CD4-positive, alpha-beta T cell treated with Interleukin-17A for 4 hours (primary cell): ENCODE results near the gene CACNA1B.

Source experiments
- DNase-seq: peaks from one replicate; pipeline ENCODE4 v3.0.0-alpha.2; 2020; ENCODE audit warnings: mixed read lengths

Gene CACNA1B

GRCh38 chr9:137924169-137924568, 46.6 kb downstream of the CACNA1B start:
- DNase-seq: no peak

- no peak for DNase-seq
Observed at GRCh38 chr9:137924761-137925369, 47.3 kb downstream of the CACNA1B start.

GRCh38 chr9:137943655-137944054, 66.1 kb downstream of the CACNA1B start:
- DNase-seq: no peak

- DNase-seq: no peak
Observed at GRCh38 chr9:137945581-137945980, 68.0 kb downstream of the CACNA1B start.

GRCh38 chr9:137946993-137947392, 69.4 kb downstream of the CACNA1B start:
- no peak for DNase-seq

GRCh38 chr9:137948642-137949041, 71.1 kb downstream of the CACNA1B start:
- DNase-seq: no peak

- no peak for DNase-seq
Observed at GRCh38 chr9:137949260-137949659, 71.7 kb downstream of the CACNA1B start.

GRCh38 chr9:137951107-137951506, 73.5 kb downstream of the CACNA1B start:
- no peak for DNase-seq

GRCh38 chr9:137951597-137952490, 74.3 kb downstream of the CACNA1B start:
- no peak for DNase-seq

GRCh38 chr9:137952976-137953666, 75.5 kb downstream of the CACNA1B start:
- no peak for DNase-seq

GRCh38 chr9:137953683-137954438, 76.3 kb downstream of the CACNA1B start:
- DNase-seq: no peak

GRCh38 chr9:137955224-137955570, 77.6 kb downstream of the CACNA1B start:
- DNase-seq: no peak

GRCh38 chr9:137955586-137955985, 78.0 kb downstream of the CACNA1B start:
- DNase-seq: no peak

- DNase-seq: no peak
Observed at GRCh38 chr9:137956039-137956438, 78.5 kb downstream of the CACNA1B start.

- no peak for DNase-seq
Observed at GRCh38 chr9:137956688-137957385, 79.3 kb downstream of the CACNA1B start.

GRCh38 chr9:137959641-137960411, 82.2 kb downstream of the CACNA1B start:
- no peak for DNase-seq

- DNase-seq: no peak
Observed at GRCh38 chr9:137960496-137960895, 82.9 kb downstream of the CACNA1B start.

- DNase-seq: no peak
Observed at GRCh38 chr9:137963525-137963924, 85.9 kb downstream of the CACNA1B start.

- no peak for DNase-seq
Observed at GRCh38 chr9:137965177-137965795, 87.7 kb downstream of the CACNA1B start.

- DNase-seq: no peak
Observed at GRCh38 chr9:137967280-137967953, 89.8 kb downstream of the CACNA1B start.

GRCh38 chr9:137968235-137968634, 90.7 kb downstream of the CACNA1B start:
- no peak for DNase-seq
